GM19099 (cell line): ENCODE measurements around the gene MYO1B.

Experiments
- POLR2A ChIP-seq: IDR thresholded peaks from 3 replicates; pipeline ENCODE4 v1.6.1; 2011; ENCODE audit warnings: low read depth; ENCODE audit not compliant: insufficient read length; ENCODE audit errors: extremely low read depth

Gene MYO1B

GRCh38 chr2:191221666-191222065 lies 23.5 kb upstream of the MYO1B start:
- TF ChIP-seq POLR2A: no peak

DNA sequence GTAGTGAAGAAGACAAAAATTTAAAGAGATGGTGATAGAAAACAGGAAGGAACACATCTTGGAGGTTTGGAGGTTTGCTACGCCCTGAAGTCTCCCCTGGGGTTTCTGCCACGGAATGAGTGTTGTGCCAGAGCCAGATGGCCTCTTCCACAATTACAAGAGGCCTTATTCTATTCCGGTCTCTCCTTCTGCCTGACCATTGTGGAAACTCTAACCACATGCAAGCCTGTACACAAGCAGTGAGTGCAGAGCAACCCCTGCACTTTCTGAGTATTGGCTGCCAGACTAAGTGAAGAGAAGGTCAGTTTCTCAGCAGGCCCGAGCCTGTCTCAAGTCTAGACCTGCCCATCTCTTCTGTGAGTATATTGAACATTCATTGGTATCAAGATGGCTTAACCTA lies 22.7 kb upstream of the MYO1B start:
- no peak for TF ChIP-seq POLR2A

DNA sequence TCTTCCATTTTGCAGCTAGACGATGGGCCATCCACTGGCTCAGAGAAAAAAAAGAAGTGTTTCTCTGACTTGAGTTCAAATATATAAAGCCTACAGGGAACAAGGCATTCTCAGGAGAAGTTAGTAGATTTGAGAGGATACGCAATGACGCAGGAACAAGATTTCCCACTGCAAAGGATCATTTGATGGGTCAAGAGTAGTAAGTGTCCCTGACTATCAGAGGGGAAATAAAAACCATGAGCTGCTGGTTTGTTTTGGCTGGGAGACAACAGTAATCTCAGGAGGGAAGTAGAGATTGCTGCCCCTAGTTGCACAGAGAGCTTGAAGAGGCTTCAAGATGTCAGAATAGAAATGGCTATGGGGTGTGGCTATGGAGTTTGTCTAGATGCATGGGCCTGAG lies 22.3 kb upstream of the MYO1B start:
- no peak for TF ChIP-seq POLR2A

DNA sequence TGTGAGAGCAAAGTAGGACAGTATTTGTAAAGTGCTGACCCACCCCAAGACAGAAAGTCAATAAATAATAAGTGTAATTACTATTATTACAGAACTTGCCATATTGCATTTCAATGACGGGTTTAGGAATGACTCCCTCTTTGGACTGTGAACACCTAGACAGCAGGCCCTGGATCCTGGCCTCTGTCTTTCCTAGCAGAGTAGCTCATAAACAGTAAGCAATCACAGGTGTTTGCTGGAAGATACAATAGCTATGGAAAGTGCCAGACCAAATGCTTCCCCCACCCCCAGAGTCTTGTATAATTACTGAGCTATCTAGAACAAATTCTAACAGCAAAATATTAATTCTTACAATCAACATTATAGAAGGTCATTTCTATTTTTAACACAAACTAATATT lies 20.1 kb upstream of the MYO1B start:
- no peak for TF ChIP-seq POLR2A

- TF ChIP-seq POLR2A: no peak
These were observed 19.5 kb upstream of the MYO1B start for GRCh38 chr2:191225690-191226089.

DNA sequence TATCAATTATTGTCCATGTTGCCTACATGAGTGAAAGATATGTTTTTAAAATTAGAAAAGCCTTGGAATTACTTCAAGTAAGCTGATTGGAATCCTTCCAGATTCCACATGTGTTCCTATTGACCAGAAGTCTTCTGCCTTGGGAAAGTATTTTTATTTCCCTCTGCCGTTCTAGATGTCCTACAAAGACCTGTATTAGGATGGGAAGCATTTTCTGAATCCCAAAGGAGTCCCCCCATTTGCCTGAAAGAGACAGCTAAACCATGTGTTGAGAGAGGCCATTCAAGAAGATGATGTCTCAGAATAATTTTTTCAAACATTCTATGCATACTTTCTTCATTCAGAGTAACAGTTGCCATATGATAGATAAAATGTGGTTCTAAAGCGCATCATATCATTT lies 19.0 kb upstream of the MYO1B start:
- TF ChIP-seq POLR2A: no peak

DNA sequence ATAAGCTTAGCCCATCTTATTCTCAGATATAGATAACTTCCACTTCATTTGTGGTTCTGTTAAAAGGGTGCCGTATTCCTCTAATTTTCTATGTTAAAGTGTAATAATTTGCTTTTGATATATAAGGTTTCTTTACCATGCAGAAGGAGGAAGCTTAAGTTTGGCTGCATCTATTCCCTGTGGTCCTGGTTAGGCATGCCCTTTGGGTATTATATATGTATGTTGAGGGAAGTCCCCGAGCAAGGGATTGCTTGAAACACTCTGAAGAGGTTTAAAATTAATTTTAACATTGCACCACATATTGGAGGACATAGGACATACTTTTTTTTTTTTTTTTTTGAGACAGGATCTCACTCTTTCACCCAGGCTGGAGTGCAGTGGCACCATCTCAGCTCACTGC lies 16.9 kb upstream of the MYO1B start:
- no peak for TF ChIP-seq POLR2A

DNA sequence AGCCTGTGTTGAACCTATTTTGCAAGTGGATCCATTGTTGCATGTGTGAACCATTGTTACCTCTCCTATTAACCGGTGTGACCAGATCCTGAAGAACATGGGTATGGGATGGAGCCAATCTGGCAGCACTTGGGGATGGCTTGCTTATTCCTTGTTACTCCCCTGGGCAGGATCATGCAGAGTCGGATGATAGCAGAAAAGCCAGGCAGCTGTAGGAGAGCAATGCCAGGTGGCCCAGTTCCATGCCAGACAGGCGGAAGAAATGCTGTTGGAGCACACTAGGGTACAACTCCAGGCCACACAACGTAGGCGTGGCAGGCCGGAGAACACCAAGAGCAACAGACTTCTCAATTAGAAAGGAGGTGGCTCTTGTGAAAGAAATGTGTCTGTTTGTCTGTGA lies 16.3 kb upstream of the MYO1B start:
- TF ChIP-seq POLR2A: no peak

GRCh38 chr2:191230174-191230573 lies 15.0 kb upstream of the MYO1B start:
- TF ChIP-seq POLR2A: no peak

- TF ChIP-seq POLR2A: no peak
These were observed 13.2 kb upstream of the MYO1B start for GRCh38 chr2:191231995-191232394.

DNA sequence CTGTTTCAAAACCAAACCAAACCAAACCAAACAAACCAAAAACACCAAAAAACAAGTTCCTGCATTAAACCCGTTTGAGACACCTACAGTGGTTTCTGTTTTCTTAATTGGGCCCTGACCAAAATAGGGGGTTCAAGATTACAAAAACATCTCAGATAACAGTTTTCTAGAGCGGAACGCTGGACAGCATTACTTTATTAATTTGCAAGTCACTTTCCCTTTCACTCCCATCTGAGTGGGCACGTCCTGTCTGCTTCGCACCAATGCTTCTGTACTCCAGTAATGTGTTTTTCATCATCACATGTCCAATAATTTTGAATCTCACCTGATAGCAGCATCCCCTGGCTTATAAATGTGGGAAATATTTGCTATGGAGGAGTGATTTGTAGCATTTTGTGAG lies 11.7 kb upstream of the MYO1B start:
- TF ChIP-seq POLR2A: no peak

DNA sequence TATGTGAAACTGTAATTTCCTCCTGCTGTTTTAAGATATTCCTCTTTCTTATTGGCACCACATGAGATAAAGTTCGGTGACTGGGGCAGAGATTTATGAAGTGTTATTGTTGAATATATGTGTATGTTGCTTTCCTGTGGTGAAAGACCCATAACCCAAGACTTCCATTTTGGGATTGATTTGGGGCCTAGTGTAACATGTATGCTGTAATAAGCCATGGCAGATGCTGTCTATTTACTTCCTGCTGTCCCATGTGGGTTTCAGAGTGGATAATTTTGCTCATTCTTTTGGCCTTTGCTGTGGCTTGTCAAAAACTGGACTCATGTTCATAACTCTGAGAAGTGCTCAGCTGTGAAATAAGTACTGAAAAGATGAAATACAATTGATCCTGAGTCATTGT lies 10.8 kb upstream of the MYO1B start:
- TF ChIP-seq POLR2A: no peak

DNA sequence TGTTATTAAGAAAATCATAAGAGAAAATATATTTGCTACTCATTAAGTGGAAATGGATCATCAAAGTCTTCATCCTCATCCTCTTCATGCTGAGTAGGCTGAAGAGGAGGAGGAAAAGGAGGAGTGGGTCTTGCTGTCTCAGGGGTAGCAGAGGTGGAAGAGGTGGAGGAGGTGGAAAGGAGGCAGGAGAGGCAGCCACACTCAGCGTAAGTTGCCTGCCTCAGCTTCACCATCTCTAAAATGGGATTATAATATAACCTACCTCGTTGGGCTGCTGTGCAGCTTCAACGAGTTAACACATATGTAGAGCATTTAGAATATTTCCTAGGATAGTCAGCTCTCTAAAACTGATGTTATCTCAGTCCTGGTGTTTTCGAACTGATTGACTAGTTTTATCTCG lies 4.3 kb upstream of the MYO1B start:
- no peak for TF ChIP-seq POLR2A

GRCh38 chr2:191241418-191241817 lies 3.8 kb upstream of the MYO1B start:
- TF ChIP-seq POLR2A: no peak

DNA sequence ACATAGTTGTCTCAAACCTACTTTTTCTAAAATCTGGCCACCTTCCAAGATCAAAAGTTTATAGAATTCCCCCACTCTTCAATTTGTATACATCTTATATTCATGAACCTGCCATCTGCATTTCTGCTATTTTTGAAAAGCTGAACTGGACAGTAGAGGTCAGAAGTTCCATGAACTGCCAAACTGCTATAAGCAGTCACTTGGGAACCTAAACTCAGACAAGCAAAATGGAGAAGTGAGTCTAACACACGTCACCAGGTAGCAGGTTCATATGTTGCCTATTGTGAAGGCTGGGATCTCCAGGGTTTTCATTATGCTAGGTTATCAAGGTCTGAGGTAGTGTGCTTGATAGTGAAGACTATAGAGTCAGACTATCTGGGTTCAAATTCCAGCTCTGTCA lies 2.0 kb upstream of the MYO1B start:
- no peak for TF ChIP-seq POLR2A

- no peak for TF ChIP-seq POLR2A
These were observed 854 bp upstream of the MYO1B start for GRCh38 chr2:191244350-191244749.

- TF ChIP-seq POLR2A: no peak
These were observed 796 bp downstream of the MYO1B start for GRCh38 chr2:191245869-191246531.

DNA sequence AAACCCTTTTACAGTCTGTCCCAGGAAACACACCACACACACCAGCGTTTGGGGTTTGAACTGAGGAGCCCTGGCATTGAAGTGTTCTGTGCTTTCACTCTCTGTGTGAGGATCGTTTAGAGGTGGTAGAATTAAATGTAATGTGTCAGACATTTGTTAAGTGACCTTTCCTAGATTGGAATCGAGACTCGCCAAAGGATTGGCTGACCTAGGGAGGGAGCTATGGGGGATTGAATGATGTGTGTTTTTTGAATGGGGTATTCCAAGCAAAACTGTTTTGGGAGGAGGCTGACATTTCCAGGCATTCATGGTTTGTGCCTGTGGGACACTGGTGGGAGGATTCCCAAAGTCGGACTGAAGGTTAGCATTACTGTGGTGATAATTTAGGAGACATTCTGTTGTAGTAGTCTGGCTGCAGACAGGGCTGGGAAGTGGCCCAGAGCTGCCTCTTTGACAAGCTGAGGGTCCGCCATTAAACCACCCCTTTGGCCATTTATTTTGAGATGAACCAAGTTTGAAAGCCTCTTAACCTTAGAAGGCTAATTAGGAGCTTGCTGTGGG lies 1.7 kb downstream of the MYO1B start:
- no peak for TF ChIP-seq POLR2A
